ENCODE data around the gene TRAK2.

The TRAK2 gene

GRCh38 chr2:201348758-201349157 is 102.5 kb downstream of the TRAK2 start:
- H4K20me1 ChIP-seq (ENCODE audit: insufficient read depth, low read length, poor library complexity, severe bottlenecking): no peaks in the 10 kb centered on the region
- no peaks in the 10 kb centered on the region for H3K9me3 ChIP-seq (ENCODE audit: insufficient read depth, low read depth, low read length)
- no peak overlapping the region for H2AFZ ChIP-seq (ENCODE audit: low read length)
- H3K27me3 ChIP-seq (ENCODE audit: insufficient read depth, low read length, poor library complexity, severe bottlenecking): no peaks in the 10 kb centered on the region
- no peaks in the 10 kb centered on the region for H3K9me2 ChIP-seq (replicated peaks; ENCODE audit: low read depth, low read length)
- no peaks in the 10 kb centered on the region for H3K4me1 ChIP-seq (ENCODE audit: insufficient read depth, low read length, poor library complexity, severe bottlenecking)
- H3K4me3 ChIP-seq (ENCODE audit: low read length, poor library complexity, severe bottlenecking): no peak overlapping the region
- TF ChIP-seq CTCF (conservative IDR thresholded peaks at IDR 0.05; ENCODE audit: low read length) (no peak), EZH2phosphoT487 (IDR thresholded peaks at IDR 0.05; ENCODE audit: borderline replicate concordance) (no peak)
- no peak overlapping the region for H3K4me2 ChIP-seq (ENCODE audit: low read depth, low read length, poor library complexity, severe bottlenecking)
- no peaks in the 10 kb centered on the region for H3F3A ChIP-seq (ENCODE audit: low read depth)
- H3K79me2 ChIP-seq (ENCODE audit: insufficient read depth, low read length): no peaks in the 10 kb centered on the region
- no peak overlapping the region for H3K9ac ChIP-seq (ENCODE audit: low read depth, low read length, poor library complexity, severe bottlenecking)
- H3K36me3 ChIP-seq (ENCODE audit: insufficient read depth, low read length): no peaks in the 10 kb centered on the region

DNA sequence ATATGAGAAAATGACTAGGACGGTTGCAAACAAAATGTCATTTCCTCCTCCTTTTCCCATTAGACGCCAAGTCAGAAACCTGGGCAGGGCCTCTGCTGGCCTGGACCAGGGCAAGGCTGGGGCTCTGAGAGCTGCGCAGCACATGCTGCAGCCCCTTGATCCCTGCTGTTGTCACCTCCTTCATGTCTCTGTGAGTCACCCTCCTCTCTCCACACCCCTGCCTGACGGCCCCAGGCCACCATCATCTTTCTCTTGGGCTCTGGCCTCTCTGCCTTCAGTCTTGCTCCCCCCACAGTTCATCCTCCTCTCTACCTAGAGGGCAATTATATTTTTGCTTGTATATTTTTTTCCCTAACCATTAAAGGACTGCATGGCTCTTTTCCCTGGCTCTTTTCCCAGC is 104.1 kb downstream of the TRAK2 start:
- Histone ChIP-seq H3F3A (ENCODE audit: low read depth) (no peaks in the 10 kb centered on the region), H3K36me3 (ENCODE audit: insufficient read depth, low read length) (no peaks in the 10 kb centered on the region), H3K4me3 (ENCODE audit: low read length, poor library complexity, severe bottlenecking) (no peak overlapping the region), H3K79me2 (ENCODE audit: insufficient read depth, low read length) (no peaks in the 10 kb centered on the region), H2AFZ (ENCODE audit: low read length) (no peak overlapping the region), H3K4me1 (ENCODE audit: insufficient read depth, low read length, poor library complexity, severe bottlenecking) (no peaks in the 10 kb centered on the region), H4K20me1 (ENCODE audit: insufficient read depth, low read length, poor library complexity, severe bottlenecking) (no peaks in the 10 kb centered on the region), H3K9me3 (ENCODE audit: insufficient read depth, low read depth, low read length) (no peaks in the 10 kb centered on the region), H3K4me2 (ENCODE audit: low read depth, low read length, poor library complexity, severe bottlenecking) (no peak overlapping the region), H3K9me2 (replicated peaks; ENCODE audit: low read depth, low read length) (no peaks in the 10 kb centered on the region), H3K9ac (ENCODE audit: low read depth, low read length, poor library complexity, severe bottlenecking) (no peak overlapping the region), H3K27me3 (ENCODE audit: insufficient read depth, low read length, poor library complexity, severe bottlenecking) (no peaks in the 10 kb centered on the region)
- no peak for TF ChIP-seq EZH2phosphoT487 (IDR thresholded peaks at IDR 0.05; ENCODE audit: borderline replicate concordance)
- TF ChIP-seq CTCF (conservative IDR thresholded peaks at IDR 0.05; ENCODE audit: low read length): no peak

GRCh38 chr2:201345625-201346213 is 105.5 kb downstream of the TRAK2 start:
- Histone ChIP-seq H3F3A (ENCODE audit: low read depth) (no peaks in the 10 kb centered on the region), H3K27me3 (ENCODE audit: insufficient read depth, low read length, poor library complexity, severe bottlenecking) (no peaks in the 10 kb centered on the region), H3K4me1 (ENCODE audit: insufficient read depth, low read length, poor library complexity, severe bottlenecking) (no peaks in the 10 kb centered on the region), H2AFZ (ENCODE audit: low read length) (no peak overlapping the region), H3K4me2 (ENCODE audit: low read depth, low read length, poor library complexity, severe bottlenecking) (no peak overlapping the region), H4K20me1 (ENCODE audit: insufficient read depth, low read length, poor library complexity, severe bottlenecking) (no peaks in the 10 kb centered on the region), H3K9me2 (replicated peaks; ENCODE audit: low read depth, low read length) (no peaks in the 10 kb centered on the region), H3K9me3 (ENCODE audit: insufficient read depth, low read depth, low read length) (no peaks in the 10 kb centered on the region), H3K79me2 (ENCODE audit: insufficient read depth, low read length) (no peaks in the 10 kb centered on the region), H3K9ac (ENCODE audit: low read depth, low read length, poor library complexity, severe bottlenecking) (no peak overlapping the region), H3K36me3 (ENCODE audit: insufficient read depth, low read length) (no peaks in the 10 kb centered on the region), H3K4me3 (ENCODE audit: low read length, poor library complexity, severe bottlenecking) (no peak overlapping the region)
- TF ChIP-seq EZH2phosphoT487 (IDR thresholded peaks at IDR 0.05; ENCODE audit: borderline replicate concordance): no peak
- TF ChIP-seq CTCF (conservative IDR thresholded peaks at IDR 0.05; ENCODE audit: low read length): no peak

All from Loucy (cell line).